ENCODE data around the gene MYO10.

GRCh38 chr5:16737620-16738364 lies 198.3 kb downstream of the MYO10 start:
- TF ChIP-seq CTCF (IDR thresholded peaks at IDR 0.05) (no peak), POLR2AphosphoS5 (IDR thresholded peaks at IDR 0.05) (no peak)

Measured in breast epithelium (tissue), 3 donors.